Mesenchymal stem cell (in vitro differentiated cells and primary cell): ENCODE results near the gene ZNF296. TPM values are rescaled to one million over a fixed set of nuclear protein-coding genes. Genes with fewer than 3 reads are reported as not detected.
A peak's percentile ranks its signal among the peaks of the same experiment; 100 is the strongest.

ENCODE experiments used
- DNase-seq: peaks from one replicate; pipeline ENCODE4 v3.0.0-alpha.2; 2013
- H2AFZ ChIP-seq: one replicate; pipeline ENCODE4 v1.6.1; 2013; ENCODE audit warnings: low read depth, mild to moderate bottlenecking, control low read depth, inconsistent platforms, low read length, moderate library complexity
- H2AK5ac ChIP-seq: 2 replicates; pipeline ENCODE4 v1.6.1; 2013; ENCODE audit warnings: low read length, moderate library complexity, mild to moderate bottlenecking, inconsistent platforms; ENCODE audit not compliant: severe bottlenecking
- H2BK120ac ChIP-seq: one replicate; pipeline ENCODE4 v1.6.1; 2013; ENCODE audit warnings: low read depth, mild to moderate bottlenecking, inconsistent platforms, low read length, moderate library complexity
- H2BK12ac ChIP-seq, 2 experiments: one replicate each; pipeline ENCODE4 v1.6.1; 2013; ENCODE audit warnings: inconsistent platforms in 2 of 2, low read length in 2 of 2, mild to moderate bottlenecking in 2 of 2, moderate library complexity in 2 of 2, control low read depth in 1 of 2
- H2BK15ac ChIP-seq: one replicate; pipeline ENCODE4 v1.6.1; 2013; ENCODE audit warnings: mild to moderate bottlenecking, low read depth, inconsistent platforms; ENCODE audit not compliant: poor library complexity, severe bottlenecking
- H2BK5ac ChIP-seq: 2 replicates; pipeline ENCODE4 v1.6.1; 2013; ENCODE audit warnings: low read depth, mild to moderate bottlenecking, low read length, control low read depth, inconsistent platforms; ENCODE audit not compliant: poor library complexity, severe bottlenecking
- H3K14ac ChIP-seq, 2 experiments: one replicate each; pipeline ENCODE4 v1.6.1; 2013; ENCODE audit warnings: inconsistent platforms in 2 of 2, low read length in 2 of 2, control low read depth in 1 of 2, mild to moderate bottlenecking in 1 of 2, moderate library complexity in 1 of 2
- H3K18ac ChIP-seq, 2 experiments: one replicate each; pipeline ENCODE4 v1.6.1; 2013; ENCODE audit warnings: inconsistent platforms in 2 of 2, low read length in 2 of 2, control low read depth in 1 of 2, low read depth in 1 of 2, mild to moderate bottlenecking in 1 of 2
- H3K23ac ChIP-seq, 2 experiments: one replicate each; pipeline ENCODE4 v1.6.1; 2013; ENCODE audit warnings: inconsistent platforms in 2 of 2, low read length in 2 of 2, mild to moderate bottlenecking in 2 of 2, moderate library complexity in 2 of 2, control low read depth in 1 of 2
- H3K27ac ChIP-seq: 2 replicates; pipeline ENCODE4 v1.5.1; 2013; ENCODE audit warnings: mild to moderate bottlenecking, moderate library complexity, low read length, control low read depth, inconsistent platforms; ENCODE audit not compliant: poor library complexity, severe bottlenecking
- H3K27me3 ChIP-seq, 2 experiments: 2 replicates each; pipeline versions ENCODE4 v1.6.1 to v1.7.0; 2013; ENCODE audit warnings: low read length in 2 of 2, mild to moderate bottlenecking in 2 of 2, moderate library complexity in 2 of 2, control low read depth in 1 of 2, inconsistent platforms in 1 of 2; ENCODE audit not compliant: control insufficient read depth in 1 of 2, insufficient read depth in 1 of 2
- H3K36me3 ChIP-seq, 2 experiments: 2 replicates each; pipeline versions ENCODE4 v1.6.1 to v1.7.0; 2013; ENCODE audit warnings: low read length in 2 of 2, control low read depth in 1 of 2, inconsistent platforms in 1 of 2, low read depth in 1 of 2, mild to moderate bottlenecking in 1 of 2; ENCODE audit not compliant: insufficient read depth in 2 of 2, control insufficient read depth in 1 of 2
- H3K4ac ChIP-seq, 2 experiments: one replicate each; pipeline ENCODE4 v1.6.1; 2013; ENCODE audit warnings: inconsistent platforms in 2 of 2, low read length in 2 of 2, mild to moderate bottlenecking in 2 of 2, moderate library complexity in 2 of 2, control low read depth in 1 of 2, low read depth in 1 of 2
- H3K4me1 ChIP-seq: 2 replicates; pipeline ENCODE4 v1.6.1; 2013; ENCODE audit warnings: low read depth, low read length, control low read depth; ENCODE audit not compliant: control insufficient read depth, insufficient read depth
- H3K4me2 ChIP-seq: 2 replicates; pipeline ENCODE4 v1.6.1; 2013; ENCODE audit warnings: low read length, mild to moderate bottlenecking, inconsistent platforms; ENCODE audit not compliant: poor library complexity, severe bottlenecking
- H3K4me3 ChIP-seq, 2 experiments: 2 replicates each; pipeline versions ENCODE4 v1.5.1 to v1.7.0; 2013; ENCODE audit warnings: low read length in 2 of 2, mild to moderate bottlenecking in 2 of 2, control low read depth in 1 of 2, low read depth in 1 of 2; ENCODE audit not compliant: insufficient read depth in 1 of 2
- H3K79me1 ChIP-seq: replicated peaks from 2 replicates; pipeline ENCODE4 v1.6.1; 2013; ENCODE audit warnings: mild to moderate bottlenecking, control low read depth, low read length, inconsistent platforms; ENCODE audit not compliant: poor library complexity, severe bottlenecking
- H3K9ac ChIP-seq: 2 replicates; pipeline ENCODE4 v1.7.0; 2013; ENCODE audit warnings: mild to moderate bottlenecking, low read length, moderate library complexity
- H3K9me3 ChIP-seq: 2 replicates; pipeline ENCODE4 v1.7.0; 2013; ENCODE audit warnings: mild to moderate bottlenecking, low read length; ENCODE audit not compliant: control insufficient read depth
- H4K8ac ChIP-seq: one replicate; pipeline ENCODE4 v1.6.1; 2013; ENCODE audit warnings: inconsistent platforms, mild to moderate bottlenecking, low read length, moderate library complexity
- H4K91ac ChIP-seq: one replicate; pipeline ENCODE4 v1.6.1; 2013; ENCODE audit warnings: mild to moderate bottlenecking, low read length, inconsistent platforms
- WGBS: methylation state at CpG from one replicate; pipeline ENCODE4 v1.1.7; 2013; ENCODE audit warnings: mixed read lengths; 5-methylcytosine and 5-hydroxymethylcytosine counted together
- polyA plus RNA-seq, 2 experiments: library from polyadenylated mRNA; stranded (reverse); fragments of 200-250 nt; gene quantifications; one replicate each; pipeline ENCODE4 v1.2.3, GENCODE V29; 2013

ZNF296 gene
- polyA plus RNA-seq (2013, experiment 1 of 2) = 0.58 TPM
- polyA plus RNA-seq (2013, experiment 2 of 2) = 0.56 TPM

DNA sequence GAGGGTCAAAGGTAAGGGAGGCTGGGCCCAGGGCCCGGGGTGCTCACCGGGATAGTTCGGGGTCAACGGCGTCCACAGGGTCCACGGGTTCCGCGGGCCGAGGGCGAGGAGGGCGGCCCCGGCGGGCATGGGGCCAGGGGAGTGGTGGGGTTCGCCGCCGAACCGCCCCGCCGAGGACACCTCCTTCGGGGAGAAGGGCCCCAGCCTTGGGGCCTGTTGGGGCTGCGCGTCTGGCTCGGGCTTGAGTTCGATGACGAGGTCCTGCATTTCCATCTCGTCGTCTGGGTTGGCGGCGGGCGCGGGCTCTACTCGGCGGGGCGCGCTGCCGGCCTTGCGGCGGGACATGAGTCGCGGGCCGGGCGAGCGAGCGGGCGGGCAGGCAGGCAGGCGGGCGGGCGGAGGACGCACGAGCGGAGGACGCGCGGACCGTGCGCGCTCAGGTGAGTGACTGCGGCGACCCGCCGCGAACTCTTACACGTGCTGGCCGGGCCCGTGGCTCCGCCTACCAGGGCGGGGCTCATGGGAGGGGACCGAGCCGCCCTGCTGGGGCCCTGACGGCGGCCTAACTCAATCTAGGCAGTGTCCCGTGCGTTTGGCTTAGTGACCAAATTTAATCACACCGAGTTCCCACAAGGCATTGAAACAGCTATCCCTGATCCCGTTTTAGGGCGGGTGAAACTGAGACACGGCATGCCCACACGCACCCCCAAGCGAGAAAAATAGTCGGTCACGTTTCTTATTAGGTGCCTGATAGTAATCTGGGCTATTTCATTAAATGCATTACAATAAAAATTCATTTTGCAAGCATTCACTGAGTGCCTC, at the start of gene ZNF296:
ZNF296 (minus strand) TSS at position 450 of the 822 bp plus-strand sequence; CDS start at position 345, 105 bp downstream.
- WGBS = 1% methylated on average over 64 of the region's 81 CpGs
- H4K91ac ChIP-seq = peak within 1 kb of the TSS; percentile 78
- H3K4ac ChIP-seq = peak within 1 kb of the TSS; percentile 42 to 77

DNA sequence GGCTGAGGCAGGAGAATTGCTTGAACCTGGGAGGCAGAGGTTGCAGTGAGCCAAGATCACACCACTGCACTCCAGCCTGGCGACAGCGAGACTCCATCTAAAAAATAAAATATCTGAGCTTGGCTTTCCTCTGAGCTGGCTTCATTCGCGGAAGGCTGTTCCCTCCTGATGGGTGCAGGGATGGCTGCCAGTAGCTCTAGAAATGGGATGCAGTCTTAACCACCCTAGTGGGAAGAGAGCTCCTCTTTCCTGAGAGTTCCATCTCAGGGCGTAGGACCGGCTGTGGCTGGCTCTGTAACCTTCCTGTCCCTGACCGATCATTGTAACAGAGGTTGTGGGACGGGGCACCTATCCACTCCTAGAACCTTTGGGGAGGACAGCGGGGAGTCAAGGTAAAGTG, 49.1 kb upstream of the ZNF296 start:
- Histone ChIP-seq H3K23ac (no peak overlapping the region), H2AK5ac (no peak overlapping the region), H3K9ac (no peak overlapping the region), H3K27ac (no peak overlapping the region), H2BK15ac (no peak overlapping the region), H3K4ac (no peak overlapping the region), H4K91ac (no peak overlapping the region), H2AFZ (no peak overlapping the region), H3K9me3 (no peaks in the 10 kb centered on the region), H3K4me2 (no peak overlapping the region), H4K8ac (no peak overlapping the region), H2BK12ac (no peak overlapping the region), H3K79me1 (peaks cover 67% of the 10 kb centered on the region), H3K14ac (no peak overlapping the region), H3K18ac (no peak overlapping the region), H3K4me3 (no peak overlapping the region), H2BK5ac (no peak overlapping the region), H3K4me1 (peaks cover 19% of the 10 kb centered on the region), H2BK120ac (no peak overlapping the region), H3K36me3 (peaks cover 0 to 26% of the 10 kb centered on the region in 2 experiments), H3K27me3 (no peaks in the 10 kb centered on the region)
- whole genome bisulfite sequencing = 98% methylated on average over 9 of the region's 9 CpGs
- no peak for DNase-seq

More for the DNA sequence above, at the start of gene ZNF296:
- peak within 1 kb of the TSS; percentile 74 for H3K4me2 ChIP-seq
- H3K18ac ChIP-seq = peak within 1 kb of the TSS; percentile 28 to 88
- H3K4me1 ChIP-seq = peaks cover 29% of the 10 kb centered on the region
- H2BK15ac ChIP-seq = no peak within 1 kb of the TSS
- H3K27ac ChIP-seq = no peak within 1 kb of the TSS
- peaks cover 12 to 17% of the 10 kb centered on the region in 2 experiments for H3K36me3 ChIP-seq
- H2BK5ac ChIP-seq = no peak within 1 kb of the TSS
- H3K23ac ChIP-seq = peak within 1 kb of the TSS in 1 of 2 experiments; percentile 97
- H3K9ac ChIP-seq = peak within 1 kb of the TSS; percentile 74
- peaks cover 7% of the 10 kb centered on the region for H3K79me1 ChIP-seq
- no peak within 1 kb of the TSS for H2BK120ac ChIP-seq
- H2AFZ ChIP-seq = peak within 1 kb of the TSS; percentile 88
- H2BK12ac ChIP-seq = no peak within 1 kb of the TSS
- peak within 1 kb of the TSS; percentile 52 for H4K8ac ChIP-seq
- H3K9me3 ChIP-seq = no peaks in the 10 kb centered on the region
- H2AK5ac ChIP-seq = peak within 1 kb of the TSS; percentile 22
- H3K4me3 ChIP-seq = peak within 1 kb of the TSS; percentile 61 to 78
- peak; percentile 51 for DNase-seq
- H3K27me3 ChIP-seq = no peaks in the 10 kb centered on the region
- peak within 1 kb of the TSS in 1 of 2 experiments; percentile 62 for H3K14ac ChIP-seq

DNA sequence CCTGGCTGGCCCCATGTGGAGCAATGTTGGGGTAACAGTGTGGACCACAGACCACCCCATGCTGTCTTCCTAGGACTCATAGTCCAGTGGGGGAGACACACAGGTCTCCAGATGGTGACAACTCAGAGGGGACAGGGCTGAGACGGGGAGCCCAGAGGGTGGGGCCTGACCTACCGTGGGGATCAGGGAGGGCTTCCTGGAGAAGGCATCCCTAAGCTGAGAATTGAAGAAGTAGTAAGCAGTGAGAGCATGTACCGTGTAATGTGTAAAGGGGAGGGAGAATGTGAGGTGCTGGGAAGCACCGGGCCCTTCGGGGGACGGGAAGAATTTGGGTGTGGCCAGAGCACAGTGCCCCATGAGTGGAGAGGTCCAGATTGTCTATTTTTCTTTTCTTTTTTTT, 47.7 kb upstream of the ZNF296 start:
- Histone ChIP-seq H3K4me1 (peaks cover 16% of the 10 kb centered on the region), H2BK120ac (no peak overlapping the region), H3K9me3 (no peaks in the 10 kb centered on the region), H3K23ac (no peak overlapping the region), H4K8ac (peak overlapping the region; percentile 7), H3K18ac (no peak overlapping the region), H3K9ac (no peak overlapping the region), H2BK12ac (no peak overlapping the region), H3K79me1 (peaks cover 63% of the 10 kb centered on the region), H2AFZ (no peak overlapping the region), H3K4ac (no peak overlapping the region), H2AK5ac (no peak overlapping the region), H2BK5ac (no peak overlapping the region), H3K27ac (no peak overlapping the region), H3K14ac (no peak overlapping the region), H3K27me3 (no peaks in the 10 kb centered on the region), H2BK15ac (no peak overlapping the region), H3K4me3 (no peak overlapping the region), H4K91ac (no peak overlapping the region), H3K36me3 (peaks cover 4 to 24% of the 10 kb centered on the region in 2 experiments), H3K4me2 (no peak overlapping the region)
- WGBS = 97% methylated on average over 4 of the region's 6 CpGs
- DNase-seq = no peak

DNA sequence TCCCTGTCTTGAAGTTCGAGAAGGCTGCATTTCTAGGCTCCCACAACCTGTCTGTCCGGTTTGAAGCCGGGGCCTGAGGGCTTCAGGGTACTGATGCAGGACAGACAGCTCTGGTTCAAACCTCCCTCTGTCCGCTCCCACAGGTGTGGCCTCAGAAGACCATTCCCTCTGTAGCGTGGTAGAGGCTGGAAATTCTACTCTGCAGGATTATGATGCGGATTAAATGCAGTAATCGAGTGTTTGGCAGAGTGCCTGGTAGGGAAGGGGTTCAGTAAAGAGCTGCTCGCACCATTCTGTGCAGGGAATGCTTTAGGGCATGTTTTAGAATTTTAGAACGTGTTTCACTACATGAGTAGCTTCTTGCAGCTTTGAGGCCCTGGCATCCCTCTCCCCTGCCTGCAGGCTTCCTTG, 47.2 kb upstream of the ZNF296 start:
- no peak overlapping the region for H3K14ac ChIP-seq
- H3K27me3 ChIP-seq = no peaks in the 10 kb centered on the region
- WGBS = 94% methylated on average over 9 of the region's 9 CpGs
- no peak overlapping the region for H3K4me2 ChIP-seq
- DNase-seq = no peak
- no peaks in the 10 kb centered on the region for H3K9me3 ChIP-seq
- H3K9ac ChIP-seq = no peak overlapping the region
- no peak overlapping the region for H3K4me3 ChIP-seq
- H3K4me1 ChIP-seq = peaks cover 19% of the 10 kb centered on the region
- peaks cover 58% of the 10 kb centered on the region for H3K79me1 ChIP-seq
- H3K36me3 ChIP-seq = peaks cover 4 to 19% of the 10 kb centered on the region in 2 experiments
- H4K8ac ChIP-seq = no peak overlapping the region
- H3K27ac ChIP-seq = no peak overlapping the region
- no peak overlapping the region for H4K91ac ChIP-seq
- H2BK5ac ChIP-seq = no peak overlapping the region
- H3K18ac ChIP-seq = no peak overlapping the region
- no peak overlapping the region for H2BK120ac ChIP-seq
- H2BK12ac ChIP-seq = no peak overlapping the region
- no peak overlapping the region for H2AK5ac ChIP-seq
- no peak overlapping the region for H2BK15ac ChIP-seq
- no peak overlapping the region for H2AFZ ChIP-seq
- H3K23ac ChIP-seq = no peak overlapping the region
- no peak overlapping the region for H3K4ac ChIP-seq
